Left renal pelvis (tissue), 4 donors: ENCODE data around the gene GNAO1. TPM values are rescaled to one million over a fixed set of nuclear protein-coding genes. Genes with fewer than 3 reads are reported as not detected.

Experiments
- DNase-seq, 4 donors: peaks; one replicate each; pipeline ENCODE4 v3.0.0-alpha.2; 2013; ENCODE audit warnings: low read depth in 4 of 4, low spot score in 3 of 4
- polyA plus RNA-seq, 4 donors: library from polyadenylated mRNA; unstranded; fragments of 120-200 nt; gene quantifications; one replicate each; pipeline ENCODE4 v1.2.1, GENCODE V29; 2013; ENCODE audit not compliant: insufficient read length in 4 of 4

GNAO1 gene
- polyA plus RNA-seq, 4 donors, result 5.1 to 7.3 (median 5.6) TPM

- no peak for DNase-seq
Measured at GRCh38 chr16:56306690-56307533, 115.6 kb downstream of the GNAO1 start.

- DNase-seq, result no peak
Measured at GRCh38 chr16:56307534-56307873, 116.2 kb downstream of the GNAO1 start.

- no peak for DNase-seq
Measured at GRCh38 chr16:56309008-56309407, 117.7 kb downstream of the GNAO1 start.

- DNase-seq, result no peak
Measured at GRCh38 chr16:56310690-56311089, 119.4 kb downstream of the GNAO1 start.

GRCh38 chr16:56311208-56312027 lies 120.1 kb downstream of the GNAO1 start:
- DNase-seq, result no peak

GRCh38 chr16:56312028-56312300 lies 120.7 kb downstream of the GNAO1 start:
- no peak for DNase-seq

- DNase-seq, result no peak
Measured at GRCh38 chr16:56312556-56312955, 121.3 kb downstream of the GNAO1 start.

GRCh38 chr16:56314244-56314850 lies 123.1 kb downstream of the GNAO1 start:
- no peak for DNase-seq

- no peak for DNase-seq
Measured at GRCh38 chr16:56315955-56316354, 124.7 kb downstream of the GNAO1 start.

- DNase-seq, result no peak
Measured at GRCh38 chr16:56316545-56316944, 125.3 kb downstream of the GNAO1 start.

GRCh38 chr16:56317998-56318826 lies 126.9 kb downstream of the GNAO1 start:
- peak; percentile 61 to 74 (median 69) for DNase-seq

- no peak for DNase-seq
Measured at GRCh38 chr16:56318827-56319140, 127.5 kb downstream of the GNAO1 start.

- DNase-seq, result no peak
Measured at GRCh38 chr16:56319376-56319775, 128.1 kb downstream of the GNAO1 start.

GRCh38 chr16:56320056-56320455 lies 128.8 kb downstream of the GNAO1 start:
- DNase-seq, result no peak

GRCh38 chr16:56320811-56321558 lies 129.7 kb downstream of the GNAO1 start:
- DNase-seq, result no peak

- DNase-seq, result no peak
Measured at GRCh38 chr16:56321571-56321970, 130.3 kb downstream of the GNAO1 start.

GRCh38 chr16:56324406-56324805 lies 133.1 kb downstream of the GNAO1 start:
- DNase-seq, result no peak

- no peak for DNase-seq
Measured at GRCh38 chr16:56325956-56326355, 134.7 kb downstream of the GNAO1 start.

GRCh38 chr16:56327071-56327928 lies 136.0 kb downstream of the GNAO1 start:
- DNase-seq, result no peak
